ENCODE measurements around the gene NCMAP. TPM values are rescaled to one million over a fixed set of nuclear protein-coding genes. Genes with fewer than 3 reads are reported as not detected.

NCMAP gene
- total and polyA plus RNA-seq, 2 of the 8 experiments (the other 6 are each of a cell fraction or from before 2014, with no cell fraction given), result 0.21 to 0.39 TPM

- 83% methylated on average over 13 of the region's 19 CpGs; no CpG with 5 or more reads in 1 of the 2 experiments for WGBS, 2 experiments (ENCODE audit: extremely low coverage in 1 of 2, insufficient coverage in 1 of 2, insufficient read length in 1 of 2, insufficient replicate concordance in 2 of 2, low coverage in 1 of 2, low lambda C conversion rate in 2 of 2, missing lambda C conversion rate in 1 of 2)
- Histone ChIP-seq H2BK5ac (ENCODE audit: low read depth, low read length) (no peak overlapping the region), H4K8ac (ENCODE audit: extremely low read depth, insufficient read depth, low read length) (no peak overlapping the region), H3K27ac (ENCODE audit: low read depth, low read length) (no peak overlapping the region), H3K36me3 (ENCODE audit: control insufficient read depth in 2 of 4, insufficient read depth in 4 of 4, low read length in 3 of 4) (no peaks in the 10 kb centered on the region), H3K14ac (ENCODE audit: insufficient read length) (no peak overlapping the region), H3K79me1 (ENCODE audit: low read depth, low read length) (no peaks in the 10 kb centered on the region), H3K56ac (replicated peaks; ENCODE audit: insufficient read length, low read depth, low read length) (no peak overlapping the region), H2AFZ (ENCODE audit: low read length) (no peak overlapping the region), H2BK15ac (ENCODE audit: low read length) (no peak overlapping the region), H2BK20ac (ENCODE audit: low read length) (no peak overlapping the region), H3K4ac (replicated peaks; ENCODE audit: insufficient read length, low read depth, low read length) (no peak overlapping the region), H2AK5ac (ENCODE audit: low read depth, low read length) (no peak overlapping the region), H3K4me3 (ENCODE audit: extremely low read depth in 1 of 4, insufficient read depth in 2 of 4, low read depth in 3 of 4, low read length in 4 of 4) (peak overlapping the region in 3 of 4 experiments; percentile 17 to 63 (median 37); a peak in 5 of 8 replicates), H2BK120ac (replicated peaks; ENCODE audit: low read depth, low read length) (no peak overlapping the region), H2BK12ac (ENCODE audit: low read depth, low read length) (no peak overlapping the region), H3K27me3 (replicated peaks in 1 of 4; ENCODE audit: control insufficient read depth in 3 of 4, extremely low read depth in 1 of 4, insufficient read depth in 3 of 4, low read length in 3 of 4) (peaks cover 0 to 30% (median 20%) of the 10 kb centered on the region in 4 experiments; a peak in 5 of 7 replicates), H4K5ac (ENCODE audit: insufficient read length, low read depth, low read length) (no peak overlapping the region), H3K18ac (ENCODE audit: extremely low read depth, low read length) (no peak overlapping the region), H3K9ac (replicated peaks in 1 of 4; ENCODE audit: extremely low read depth in 1 of 4, low read depth in 3 of 4, low read length in 3 of 4) (no peak overlapping the region), H4K20me1 (replicated peaks in 1 of 2; ENCODE audit: control insufficient read depth in 1 of 2, insufficient read depth in 2 of 2, low read length in 2 of 2) (no peaks in the 10 kb centered on the region), H3K4me2 (ENCODE audit: insufficient read depth in 1 of 2, low read depth in 2 of 2, low read length in 2 of 2) (peak overlapping the region; percentile 59 to 83), H3K23ac (ENCODE audit: insufficient read length) (no peak overlapping the region), H3K9me3 (ENCODE audit: insufficient read depth in 2 of 2, low read depth in 1 of 2, low read length in 1 of 2) (no peaks in the 10 kb centered on the region), H4K91ac (replicated peaks; ENCODE audit: insufficient read length, low read length) (no peak overlapping the region), H3K23me2 (ENCODE audit: low read depth, low read length) (peaks cover 7% of the 10 kb centered on the region; the same call in 1 of the 2 replicates), H3K79me2 (ENCODE audit: control insufficient read depth in 1 of 2, insufficient read depth in 2 of 2, low read length in 2 of 2) (no peaks in the 10 kb centered on the region), H3K4me1 (replicated peaks in 1 of 4; ENCODE audit: control insufficient read depth in 3 of 4, insufficient read depth in 4 of 4, low read length in 3 of 4) (peaks cover 0 to 14% (median 6%) of the 10 kb centered on the region in 4 experiments; a peak in 4 of 7 replicates)
- FAIRE-seq, result no peak
- ChIA-PET POLR2A (ENCODE audit: partially characterized antibody) (no interaction called here), CTCF (ENCODE audit: partially characterized antibody) (no interaction called here)
- DNase-seq (ENCODE audit: low read depth in 1 of 2, low spot score in 2 of 2), result no peak
- peak; percentile 89 for TF ChIP-seq KDM1A (IDR thresholded peaks at IDR 0.05; ENCODE audit: borderline replicate concordance, low read length)
Observed at GRCh38 chr1:24556414-24556795, 518 bp downstream of the NCMAP start.

All from H1 (cell line).